ENCODE data around the gene PPIP5K2. TPM values are rescaled to one million over a fixed set of nuclear protein-coding genes. Genes with fewer than 3 reads are reported as not detected.

PPIP5K2 gene
- total and polyA plus RNA-seq, 2 of the 8 experiments (the other 6 are each of a cell fraction or from before 2014, with no cell fraction given) = 14.8 to 46.6 TPM

GRCh38 chr5:103207653-103208052 lies 87.6 kb downstream of the PPIP5K2 start:
- DNase-seq (ENCODE audit: low read depth in 1 of 2, low spot score in 2 of 2) (no peak), FAIRE-seq (no peak)
- H3K23ac ChIP-seq (ENCODE audit: insufficient read length) = no peak overlapping the region
- H3K4ac ChIP-seq (replicated peaks; ENCODE audit: insufficient read length, low read depth, low read length) = no peak overlapping the region
- H3K27me3 ChIP-seq (replicated peaks in 1 of 4; ENCODE audit: control insufficient read depth in 3 of 4, extremely low read depth in 1 of 4, insufficient read depth in 3 of 4, low read length in 3 of 4) = no peaks in the 10 kb centered on the region
- no peak overlapping the region for H2BK120ac ChIP-seq (replicated peaks; ENCODE audit: low read depth, low read length)
- H3K9me3 ChIP-seq (ENCODE audit: insufficient read depth in 2 of 2, low read depth in 1 of 2, low read length in 1 of 2) = no peaks in the 10 kb centered on the region
- no peak overlapping the region for H2BK15ac ChIP-seq (ENCODE audit: low read length)
- no peaks in the 10 kb centered on the region for H3K4me1 ChIP-seq (replicated peaks in 1 of 4; ENCODE audit: control insufficient read depth in 3 of 4, insufficient read depth in 4 of 4, low read length in 3 of 4)
- H2BK20ac ChIP-seq (ENCODE audit: low read length) = no peak overlapping the region
- no peak overlapping the region for H3K4me3 ChIP-seq (ENCODE audit: extremely low read depth in 1 of 4, insufficient read depth in 2 of 4, low read depth in 3 of 4, low read length in 4 of 4)
- H3K79me2 ChIP-seq (ENCODE audit: control insufficient read depth in 1 of 2, insufficient read depth in 2 of 2, low read length in 2 of 2) = no peaks in the 10 kb centered on the region
- no peaks in the 10 kb centered on the region for H4K20me1 ChIP-seq (replicated peaks in 1 of 2; ENCODE audit: control insufficient read depth in 1 of 2, insufficient read depth in 2 of 2, low read length in 2 of 2)
- no peak overlapping the region for H3K18ac ChIP-seq (ENCODE audit: extremely low read depth, low read length)
- no peak overlapping the region for H4K91ac ChIP-seq (replicated peaks; ENCODE audit: insufficient read length, low read length)
- no peaks in the 10 kb centered on the region for H3K36me3 ChIP-seq (ENCODE audit: control insufficient read depth in 2 of 4, insufficient read depth in 4 of 4, low read length in 3 of 4)
- H3K23me2 ChIP-seq (ENCODE audit: low read depth, low read length) = no peaks in the 10 kb centered on the region
- no peak overlapping the region for H4K8ac ChIP-seq (ENCODE audit: extremely low read depth, insufficient read depth, low read length)
- no peak for TF ChIP-seq NRF1 (IDR thresholded peaks at IDR 0.05; ENCODE audit: low read depth, low read length)
- no peak for TF ChIP-seq JUND (IDR thresholded peaks at IDR 0.05; ENCODE audit: low read length)
- no peak for TF ChIP-seq RNF2 (IDR thresholded peaks at IDR 0.05; ENCODE audit: borderline replicate concordance, low read depth, low read length, missing control alignments, poor library complexity, severe bottlenecking)
- no peak overlapping the region for H2BK5ac ChIP-seq (ENCODE audit: low read depth, low read length)
- H3K27ac ChIP-seq (ENCODE audit: low read depth, low read length) = no peak overlapping the region
- no peak overlapping the region for H3K4me2 ChIP-seq (ENCODE audit: insufficient read depth in 1 of 2, low read depth in 2 of 2, low read length in 2 of 2)
- H3K56ac ChIP-seq (replicated peaks; ENCODE audit: insufficient read length, low read depth, low read length) = no peak overlapping the region
- CTCF ChIA-PET (ENCODE audit: partially characterized antibody) = interaction anchor here (0.8 to 1.8 kb wide), 3 partner anchors 15 to 25 kb away, joined by 3 to 6 read pairs (median 4); no protein-coding TSS in a partner anchor
- POLR2A ChIA-PET (ENCODE audit: partially characterized antibody) = no interaction called here
- no peaks in the 10 kb centered on the region for H3K79me1 ChIP-seq (ENCODE audit: low read depth, low read length)
- no peak overlapping the region for H3K14ac ChIP-seq (ENCODE audit: insufficient read length)
- H2BK12ac ChIP-seq (ENCODE audit: low read depth, low read length) = no peak overlapping the region
- H2AFZ ChIP-seq (ENCODE audit: low read length) = no peak overlapping the region
- H3K9ac ChIP-seq (replicated peaks in 1 of 4; ENCODE audit: extremely low read depth in 1 of 4, low read depth in 3 of 4, low read length in 3 of 4) = no peak overlapping the region
- no peak overlapping the region for H4K5ac ChIP-seq (ENCODE audit: insufficient read length, low read depth, low read length)
- H2AK5ac ChIP-seq (ENCODE audit: low read depth, low read length) = no peak overlapping the region

Measured in H1 (cell line).